HPDE6-E6E7 (cell line): ENCODE measurements around the gene TLE1.
"Not testable (repeated sequence)": the region's sequence is repeated elsewhere in the genome, so short reads cannot be mapped to it uniquely, and the experiment has no call there.

ENCODE experiments used
- DNase-seq: peaks from one replicate; pipeline ENCODE4 v3.0.0; 2011; ENCODE audit warnings: missing footprints; ENCODE audit errors: extremely low spot score

Gene TLE1

DNA sequence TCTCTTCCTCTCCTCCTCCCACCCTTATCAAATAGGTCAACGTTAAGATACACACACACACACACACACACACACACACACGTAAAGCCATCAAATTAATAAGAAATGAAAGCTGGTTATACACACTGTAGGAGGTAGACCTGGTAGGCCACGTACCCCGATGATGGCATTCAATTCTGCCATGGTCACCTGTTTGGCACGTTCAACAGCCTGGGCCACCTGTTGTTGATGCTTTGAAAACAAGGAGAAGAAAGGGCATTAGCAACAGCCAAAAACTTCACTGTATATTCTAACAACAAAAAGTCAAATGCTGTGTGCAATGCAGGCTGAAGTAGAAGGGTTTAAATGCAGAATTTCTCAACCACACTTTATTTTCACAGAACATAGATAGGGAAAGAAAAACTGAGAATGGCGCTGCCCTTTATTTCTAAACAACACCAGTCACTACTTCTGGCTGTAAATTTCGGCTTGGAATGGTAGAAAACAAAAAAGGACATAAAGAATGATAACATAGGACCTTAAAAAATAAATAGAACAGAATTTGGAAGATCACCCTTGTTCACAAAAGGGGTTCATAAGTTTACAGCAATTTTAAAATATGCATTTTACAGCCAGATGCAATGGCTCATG lies 37.2 kb downstream of the TLE1 start:
- no peak for DNase-seq

DNA sequence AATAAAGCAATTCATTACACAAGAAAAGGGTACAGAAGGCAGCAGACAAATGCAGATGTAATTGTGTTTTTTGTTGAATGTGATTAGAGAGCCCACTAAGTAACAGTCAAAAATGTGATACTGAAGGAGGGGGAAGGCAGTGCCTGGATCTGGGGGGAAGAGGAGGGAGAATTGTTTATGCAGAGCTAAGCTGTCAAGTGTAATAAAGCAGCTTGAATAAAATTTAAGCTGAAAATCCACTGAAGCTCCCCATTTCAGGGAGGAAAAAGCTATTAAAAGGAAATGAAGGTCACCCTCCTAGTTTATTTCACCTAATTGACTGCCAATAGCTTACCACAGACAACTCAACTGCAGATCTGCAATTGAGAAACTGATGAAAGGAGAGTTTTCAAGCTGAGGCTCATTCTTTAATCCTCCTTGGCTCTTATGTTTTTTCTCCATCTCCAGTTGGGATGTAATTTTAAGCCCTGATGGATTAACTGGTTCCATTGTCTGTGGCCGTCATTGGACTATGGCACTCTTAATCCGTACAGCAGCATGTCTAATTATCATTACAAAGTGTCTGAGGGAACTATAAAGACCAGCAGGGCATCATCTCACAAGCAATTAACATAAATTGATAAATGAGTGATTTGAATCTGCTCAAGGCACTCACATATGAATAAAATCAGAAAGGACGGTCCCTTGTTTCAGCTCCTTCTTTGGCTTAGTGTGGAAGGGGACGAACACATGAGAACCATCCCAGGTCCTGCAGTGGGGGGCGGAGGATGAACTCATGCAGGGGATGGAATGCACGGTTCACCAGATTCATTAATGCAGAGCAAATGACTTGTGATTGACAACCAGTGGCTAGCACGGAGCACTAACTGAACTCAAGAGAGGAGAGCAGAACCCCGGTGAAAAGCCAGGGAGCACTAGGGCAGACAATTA lies 38.5 kb downstream of the TLE1 start:
- no peak for DNase-seq

- no peak for DNase-seq
These were observed 39.7 kb downstream of the TLE1 start for GRCh38 chr9:81649475-81650240.

DNA sequence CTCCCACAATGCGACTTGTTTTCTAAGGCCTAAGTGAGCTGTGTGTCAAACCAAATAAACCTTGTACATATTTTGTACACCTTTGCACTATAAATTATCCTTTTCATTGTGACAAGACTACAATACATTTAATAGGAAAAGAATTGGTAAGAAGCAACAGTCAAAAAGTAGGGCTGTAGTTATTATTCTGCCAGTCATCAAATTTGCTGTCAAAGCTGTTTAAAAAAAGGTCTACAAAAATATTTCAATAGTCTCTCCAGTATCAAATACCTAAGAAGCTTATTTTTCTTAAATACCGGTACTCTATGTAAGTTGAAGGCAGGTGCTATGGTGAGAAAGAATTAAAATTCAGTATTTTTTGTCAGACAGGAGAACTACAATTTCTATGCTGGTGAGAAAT lies 40.5 kb downstream of the TLE1 start:
- DNase-seq: no peak

GRCh38 chr9:81646337-81646736 lies 43.0 kb downstream of the TLE1 start:
- DNase-seq: no peak

- DNase-seq: not testable (repeated sequence)
These were observed 44.8 kb downstream of the TLE1 start for GRCh38 chr9:81644513-81644912.

GRCh38 chr9:81637276-81637675 lies 52.1 kb downstream of the TLE1 start:
- no peak for DNase-seq

- DNase-seq: no peak
These were observed 53.1 kb downstream of the TLE1 start for GRCh38 chr9:81636255-81636599.

DNA sequence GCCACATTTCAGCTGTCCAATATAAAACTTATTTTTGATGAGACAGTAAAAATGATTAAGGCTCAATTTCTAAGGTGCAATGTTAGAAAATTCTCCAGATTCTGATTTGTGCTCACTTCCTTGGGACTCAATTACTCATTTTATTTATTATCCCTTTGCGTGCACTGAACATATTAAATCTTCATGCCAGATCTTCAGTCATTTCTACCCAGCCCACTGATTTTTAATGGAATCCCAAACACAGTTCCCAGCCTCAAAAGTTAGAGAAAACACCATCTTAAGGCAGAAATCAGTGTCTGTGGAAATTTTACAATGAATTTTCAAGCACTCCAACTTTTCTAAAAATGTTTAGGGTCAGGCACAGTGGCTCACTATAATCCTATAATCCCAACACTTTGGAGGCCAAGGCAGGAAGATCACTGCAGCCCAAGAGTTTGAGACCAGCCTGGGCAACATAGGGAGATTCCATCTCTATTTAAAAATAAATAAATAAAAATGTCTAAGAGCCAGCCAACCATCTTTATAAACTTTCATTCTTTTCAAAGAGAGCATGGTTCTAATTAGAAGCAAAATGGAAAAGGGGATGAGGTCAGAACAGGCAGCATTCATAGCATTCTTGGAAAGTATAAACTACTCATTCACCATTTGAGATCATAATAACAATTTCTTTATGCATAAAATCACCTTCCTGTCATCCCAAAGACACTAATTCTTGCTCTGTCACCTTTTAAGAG lies 53.7 kb downstream of the TLE1 start:
- no peak for DNase-seq

- no peak for DNase-seq
These were observed 54.3 kb downstream of the TLE1 start for GRCh38 chr9:81634915-81635516.

DNA sequence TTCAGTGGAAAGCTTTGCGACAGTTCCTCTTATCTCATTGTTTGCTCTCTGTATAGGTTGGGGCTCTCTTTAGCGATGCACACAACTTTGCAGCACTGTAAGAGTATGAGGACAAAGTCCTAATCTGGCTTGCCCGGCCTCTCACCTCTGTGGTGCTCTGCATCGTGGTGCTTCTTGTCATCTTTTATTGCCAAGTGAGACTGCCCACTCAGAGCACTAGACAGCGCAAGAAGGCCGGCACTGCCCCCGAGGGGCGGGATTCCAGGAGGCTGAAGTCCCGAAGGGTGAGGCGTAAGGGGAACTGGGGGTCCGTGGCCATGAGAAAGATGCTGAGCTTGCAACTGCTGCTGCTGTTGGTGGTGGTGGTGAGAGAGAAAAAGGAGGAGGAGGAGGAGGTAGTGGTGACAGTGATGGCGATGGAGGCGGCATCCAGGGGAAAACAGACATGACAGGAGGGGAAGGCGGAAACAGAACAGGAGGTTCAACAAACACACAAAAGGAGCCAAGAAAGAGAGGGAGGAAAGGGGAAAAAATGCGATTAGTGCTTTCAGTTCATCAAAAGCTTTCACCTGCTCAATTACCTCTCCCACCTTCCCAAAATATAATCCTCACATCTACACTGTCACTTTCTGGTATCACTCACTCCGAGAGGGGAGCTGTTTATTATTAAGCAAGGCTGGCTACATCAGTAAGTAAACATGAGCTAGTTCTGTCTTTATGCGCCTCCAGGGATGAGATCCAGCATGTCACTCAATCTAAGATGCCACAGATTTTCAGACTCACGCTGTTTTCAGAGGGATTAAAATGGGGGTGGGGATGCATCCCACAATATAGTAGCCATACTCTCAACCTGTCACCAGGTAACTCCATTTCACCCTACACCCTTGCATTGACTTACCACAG lies 55.1 kb downstream of the TLE1 start:
- DNase-seq: no peak

DNA sequence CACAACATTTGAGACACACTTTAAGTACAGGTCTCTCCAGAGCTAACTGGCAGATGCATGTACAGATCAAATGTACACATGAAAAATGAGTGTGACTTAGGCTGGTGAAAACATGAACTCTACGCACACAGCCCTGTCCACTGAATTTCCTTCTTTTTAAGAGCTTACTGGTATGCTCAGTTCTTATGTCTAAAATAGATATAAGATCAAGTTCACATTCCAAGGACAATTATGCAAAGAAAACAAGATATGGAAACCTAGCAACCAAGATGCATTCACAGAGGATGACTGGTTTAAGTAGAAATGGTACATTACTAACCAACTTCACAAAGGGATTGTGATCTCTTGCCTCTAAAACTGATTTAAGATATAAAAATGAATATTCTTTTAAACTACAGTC lies 56.7 kb downstream of the TLE1 start:
- DNase-seq: no peak

GRCh38 chr9:81631218-81631745 lies 58.1 kb downstream of the TLE1 start:
- no peak for DNase-seq

- DNase-seq: no peak
These were observed 59.9 kb downstream of the TLE1 start for GRCh38 chr9:81629440-81629839.

DNA sequence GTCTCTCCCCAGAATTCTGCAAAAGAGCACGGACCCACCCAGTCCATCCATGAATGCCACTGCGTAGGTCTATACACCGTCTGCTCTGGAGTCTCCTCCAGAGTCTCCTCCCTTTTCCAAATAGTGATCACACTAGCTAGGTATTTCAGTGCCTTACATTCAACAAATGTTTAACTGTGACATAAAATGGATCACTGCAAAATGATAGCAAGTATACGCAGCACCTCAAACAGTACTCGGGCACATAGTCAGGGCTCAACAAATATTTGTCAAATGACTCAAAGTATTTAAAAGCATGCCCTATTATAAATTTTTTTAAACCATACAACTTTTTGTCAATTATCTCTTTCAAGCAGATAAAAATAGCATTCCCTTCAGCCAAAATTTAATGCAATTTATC lies 60.5 kb downstream of the TLE1 start:
- no peak for DNase-seq

GRCh38 chr9:81627481-81627880 lies 61.9 kb downstream of the TLE1 start:
- no peak for DNase-seq

GRCh38 chr9:81626511-81626910 lies 62.8 kb downstream of the TLE1 start:
- peak; percentile 88 for DNase-seq

DNA sequence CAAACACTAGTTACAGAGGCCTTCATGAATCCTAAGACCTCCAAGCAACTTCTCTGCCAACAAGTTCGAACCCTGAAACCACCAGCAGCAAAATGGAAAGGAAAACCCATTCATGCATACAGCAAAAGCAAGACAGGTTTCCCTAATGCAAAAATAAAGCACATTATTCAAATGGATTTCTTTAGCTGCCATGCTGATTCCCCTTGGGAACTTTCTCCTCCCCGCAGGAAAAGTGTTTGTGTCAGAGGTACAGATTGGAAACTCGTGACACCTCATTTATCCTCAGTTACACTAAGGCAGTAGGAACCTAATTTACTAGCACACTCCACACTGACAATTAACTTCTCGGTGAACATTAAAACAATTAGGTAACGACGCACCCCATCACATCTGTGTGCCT lies 63.4 kb downstream of the TLE1 start:
- DNase-seq: no peak

DNA sequence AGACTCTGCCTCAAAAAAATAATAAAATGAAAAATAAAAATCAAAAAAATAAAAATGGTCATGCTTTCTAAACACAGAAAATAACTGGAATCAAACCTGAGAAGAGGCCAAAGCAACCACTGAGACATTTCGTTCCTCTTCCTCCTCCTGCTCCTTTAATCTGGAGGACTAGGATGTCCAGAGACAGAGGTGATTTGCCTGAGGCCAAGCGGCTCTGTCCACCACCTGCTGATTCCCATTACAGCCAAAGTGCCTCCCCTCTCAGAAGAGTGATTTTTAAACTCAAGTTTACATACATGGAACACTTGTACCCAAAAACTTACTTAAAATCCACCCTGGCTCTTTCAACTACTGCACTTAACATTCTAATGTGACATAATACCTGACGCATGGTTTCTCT lies 65.6 kb downstream of the TLE1 start:
- DNase-seq: no peak
